ENCODE measurements around the gene NBEAL1.

- TF ChIP-seq CTCF (IDR thresholded peaks at IDR 0.05) (no peak), POLR2AphosphoS5 (IDR thresholded peaks at IDR 0.05) (no peak), POLR2A (IDR thresholded peaks at IDR 0.05) (no peak)
Observed at GRCh38 chr2:203016716-203017115, 2.0 kb downstream of the NBEAL1 start.
